Natural killer cell treated with Interleukin-12 subunit alpha and Interleukin-12 subunit beta and Interleukin-15 and Interleukin-18, amount 100 ng/mL, for 72 hours (primary cell): ENCODE data around the gene CCDC186. TPM values are rescaled to one million over a fixed set of nuclear protein-coding genes. Genes with fewer than 3 reads are reported as not detected.

ENCODE experiments used
- ATAC-seq, 2 donors: fragments of 150-1000 bp; cut with Tn5 transposase in 1 of 2; sonication (Bioruptor Pico), chemical (Tn5 transposase) in 1 of 2; 2 replicates each; pipeline ENCODE4 v1.10.0; 2021
- DNase-seq: peaks from one replicate; pipeline ENCODE4 v3.0.0; 2022; ENCODE audit warnings: low spot score
- H3K27ac Mint-ChIP-seq, 2 donors: 1 replicate in 1 of 2; 2 replicates in 1 of 2; pipeline ENCODE4 v1.8.0; 2022; ENCODE audit warnings: mixed read lengths in 2 of 2, mild to moderate bottlenecking in 1 of 2, moderate library complexity in 1 of 2
- H3K27me3 Mint-ChIP-seq, 2 donors: 1 replicate in 1 of 2; 2 replicates in 1 of 2; pipeline ENCODE4 v1.8.0; 2022; ENCODE audit warnings: mixed read lengths in 2 of 2
- H3K36me3 Mint-ChIP-seq: one replicate; pipeline ENCODE4 v1.8.0; 2022; ENCODE audit warnings: mixed read lengths
- H3K4me1 Mint-ChIP-seq, 2 donors: 1 replicate in 1 of 2; 2 replicates in 1 of 2; pipeline ENCODE4 v1.8.0; 2022; ENCODE audit warnings: low read depth in 2 of 2, mixed read lengths in 2 of 2, mild to moderate bottlenecking in 1 of 2
- H3K4me3 Mint-ChIP-seq: one replicate; pipeline ENCODE4 v1.8.0; 2022; ENCODE audit warnings: mixed read lengths
- H3K9me3 Mint-ChIP-seq: 2 replicates; pipeline ENCODE4 v1.8.0; 2022; ENCODE audit warnings: mixed read lengths
- total RNA-seq, 2 donors: library from RNA; stranded (reverse); gene quantifications; one replicate each; pipeline ENCODE4 v1.2.3, GENCODE V29; 2022

The CCDC186 gene
- total RNA-seq, 2 donors from 2014 or later, result 22.4 to 24.1 TPM

DNA sequence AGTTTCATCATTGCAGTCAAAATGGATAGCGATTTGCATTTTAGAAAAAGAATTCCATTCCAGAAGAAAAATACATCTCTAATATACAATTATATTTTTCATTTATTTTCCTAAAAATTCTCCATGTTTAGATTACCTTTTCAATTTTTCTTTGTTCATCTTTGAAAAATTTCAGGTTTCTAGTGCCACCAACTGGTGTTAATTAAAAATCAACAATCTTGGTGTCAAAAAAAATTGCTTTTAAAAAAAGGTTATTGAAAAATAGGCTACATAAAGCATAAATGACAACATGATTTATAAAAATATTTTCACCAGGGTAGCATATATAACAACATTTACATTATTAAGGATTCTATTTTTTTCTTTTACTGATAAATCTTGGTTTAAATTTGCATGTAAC is 53.0 kb downstream of the CCDC186 start:
- H3K9me3 Mint-ChIP-seq, result no peaks in the 10 kb centered on the region
- H3K36me3 Mint-ChIP-seq, result peaks cover 8% of the 10 kb centered on the region
- no peak for DNase-seq
- H3K4me3 Mint-ChIP-seq, result no peak overlapping the region
- H3K4me1 Mint-ChIP-seq, result peaks cover 0 to 4% of the 10 kb centered on the region in 2 donors
- ATAC-seq, result no peak
- H3K27me3 Mint-ChIP-seq, result no peaks in the 10 kb centered on the region
- H3K27ac Mint-ChIP-seq, result no peak overlapping the region

DNA sequence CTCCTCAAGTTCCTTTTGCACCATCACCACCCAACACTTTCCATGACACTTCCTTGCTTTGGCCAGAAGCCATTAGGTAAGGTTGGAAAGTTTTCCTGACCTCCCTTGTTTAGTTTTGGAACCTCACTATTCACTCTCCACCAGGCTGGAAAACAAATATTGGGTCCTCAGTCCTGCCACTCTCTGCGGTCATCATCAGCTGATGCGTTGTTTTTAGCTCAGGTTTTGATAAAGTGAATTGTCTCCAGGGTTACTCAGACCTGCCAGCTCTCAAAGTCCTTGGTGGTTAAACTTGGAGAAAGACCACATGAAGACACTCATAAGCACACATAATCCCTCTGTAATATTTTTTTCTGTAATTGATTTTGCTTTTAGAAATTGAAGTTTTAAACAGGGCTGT is 55.5 kb downstream of the CCDC186 start:
- Mint-ChIP-seq H3K27me3 (peaks cover 0 to 3% of the 10 kb centered on the region in 2 donors), H3K4me3 (no peak overlapping the region), H3K36me3 (no peaks in the 10 kb centered on the region), H3K9me3 (no peaks in the 10 kb centered on the region), H3K4me1 (peaks cover 0 to 4% of the 10 kb centered on the region in 2 donors), H3K27ac (no peak overlapping the region)
- DNase-seq, result no peak
- ATAC-seq, result no peak

DNA sequence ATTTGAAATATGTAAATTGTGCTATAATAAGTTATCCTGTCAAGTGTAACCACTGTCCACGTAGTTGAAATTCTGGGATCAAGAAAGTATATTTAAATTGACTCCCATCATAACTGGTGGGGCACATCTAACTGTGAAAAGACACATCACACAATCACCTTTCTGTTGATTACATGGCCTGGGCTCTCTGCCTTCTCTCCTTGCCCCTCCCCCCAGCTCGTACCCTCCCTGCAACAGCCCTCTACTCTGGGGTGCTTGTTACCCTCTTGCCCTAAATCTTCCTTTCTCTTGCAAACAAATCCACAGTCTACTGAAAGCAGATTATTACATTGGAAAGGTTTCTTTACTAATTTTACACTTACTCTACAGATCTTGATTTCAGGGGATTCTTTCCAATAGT is 56.3 kb downstream of the CCDC186 start:
- ATAC-seq (no peak), DNase-seq (no peak)
- Mint-ChIP-seq H3K9me3 (no peaks in the 10 kb centered on the region), H3K36me3 (no peaks in the 10 kb centered on the region), H3K4me3 (no peak overlapping the region), H3K27ac (no peak overlapping the region), H3K4me1 (peaks cover 0 to 4% of the 10 kb centered on the region in 2 donors), H3K27me3 (peaks cover 0 to 6% of the 10 kb centered on the region in 2 donors)

DNA sequence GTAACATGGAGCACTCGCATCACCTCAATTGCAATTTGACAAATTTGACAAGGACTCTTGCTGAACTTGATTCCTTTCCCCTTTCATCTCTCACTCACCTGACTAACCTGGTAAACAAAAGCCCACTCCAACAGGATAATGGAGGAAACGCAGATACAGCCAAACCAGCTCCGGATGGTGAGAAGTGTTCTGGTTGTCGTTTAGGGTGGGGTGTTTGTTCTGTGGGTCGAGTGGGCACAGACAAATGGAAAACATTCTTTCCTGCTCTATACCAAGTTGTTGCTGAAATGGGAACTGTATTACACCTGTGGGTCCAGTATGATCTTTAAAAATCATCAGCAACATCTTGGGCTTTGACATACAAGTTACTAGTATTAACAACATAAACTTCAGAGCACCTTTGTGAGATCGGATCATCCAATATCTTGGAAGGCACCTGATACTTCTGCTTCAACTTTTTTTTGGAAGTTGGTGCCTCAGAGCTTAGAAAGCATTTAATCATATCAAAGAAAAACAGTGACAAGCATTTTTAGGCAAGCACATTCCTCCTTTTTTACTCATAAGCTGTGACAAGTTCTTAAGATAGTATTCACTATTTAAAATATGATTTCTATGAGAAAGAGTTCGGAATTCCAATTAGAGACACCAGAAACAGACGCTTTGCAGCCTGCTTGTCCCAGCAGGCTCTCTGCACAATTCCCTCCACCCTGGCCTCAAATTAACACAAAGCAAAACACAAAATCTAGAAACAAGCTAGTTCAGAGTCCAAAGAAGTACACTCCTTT is 58.1 kb downstream of the CCDC186 start:
- no peaks in the 10 kb centered on the region for H3K9me3 Mint-ChIP-seq
- no peaks in the 10 kb centered on the region for H3K36me3 Mint-ChIP-seq
- ATAC-seq (no peak), DNase-seq (no peak)
- peaks cover 0 to 4% of the 10 kb centered on the region in 2 donors for H3K4me1 Mint-ChIP-seq
- peaks cover 0 to 6% of the 10 kb centered on the region in 2 donors for H3K27me3 Mint-ChIP-seq
- H3K4me3 Mint-ChIP-seq, result no peak overlapping the region
- no peak overlapping the region for H3K27ac Mint-ChIP-seq

DNA sequence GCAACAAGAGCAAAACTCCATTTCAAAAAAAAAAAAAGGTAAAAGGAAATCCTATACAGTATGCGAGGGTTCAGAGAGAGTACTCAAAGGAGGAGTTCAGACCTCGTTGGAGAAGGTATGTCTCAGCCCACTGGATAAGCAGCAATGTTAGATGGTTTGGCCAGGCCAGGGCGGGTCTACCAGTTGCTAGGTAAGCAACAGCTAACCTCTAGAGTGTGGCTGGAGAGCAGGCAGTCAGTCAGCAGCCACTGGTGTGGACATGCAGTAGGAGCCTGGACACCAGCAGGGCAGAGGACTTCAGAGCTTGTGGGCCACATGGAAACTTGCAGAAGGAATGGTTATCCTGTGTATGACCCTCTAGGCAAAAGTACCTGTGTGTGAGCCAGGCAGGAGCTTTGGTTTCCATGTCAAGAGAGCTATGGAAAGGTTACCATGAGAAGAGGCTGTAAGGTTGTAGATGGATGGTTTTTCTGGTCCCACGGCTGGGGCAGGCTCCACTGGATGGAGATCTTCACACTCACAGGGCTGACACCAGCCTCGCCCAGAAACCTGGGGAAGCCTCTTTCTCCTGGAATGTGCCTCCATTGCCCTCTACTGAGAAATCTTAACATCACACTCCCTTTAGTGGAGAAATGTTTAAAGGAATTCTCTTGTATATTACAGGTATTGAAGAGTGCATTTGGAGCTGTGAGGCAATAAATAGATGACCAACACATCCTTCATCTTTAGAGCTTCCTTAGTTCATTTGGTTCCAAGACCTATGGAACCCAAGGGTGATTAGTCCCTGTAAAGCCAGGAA is 63.6 kb downstream of the CCDC186 start:
- no peaks in the 10 kb centered on the region for H3K9me3 Mint-ChIP-seq
- no peaks in the 10 kb centered on the region for H3K36me3 Mint-ChIP-seq
- H3K4me3 Mint-ChIP-seq, result no peak overlapping the region
- ATAC-seq (no peak), DNase-seq (no peak)
- H3K27ac Mint-ChIP-seq, result no peak overlapping the region
- peaks cover 7% of the 10 kb centered on the region in 2 donors for H3K27me3 Mint-ChIP-seq
- no peaks in the 10 kb centered on the region for H3K4me1 Mint-ChIP-seq

DNA sequence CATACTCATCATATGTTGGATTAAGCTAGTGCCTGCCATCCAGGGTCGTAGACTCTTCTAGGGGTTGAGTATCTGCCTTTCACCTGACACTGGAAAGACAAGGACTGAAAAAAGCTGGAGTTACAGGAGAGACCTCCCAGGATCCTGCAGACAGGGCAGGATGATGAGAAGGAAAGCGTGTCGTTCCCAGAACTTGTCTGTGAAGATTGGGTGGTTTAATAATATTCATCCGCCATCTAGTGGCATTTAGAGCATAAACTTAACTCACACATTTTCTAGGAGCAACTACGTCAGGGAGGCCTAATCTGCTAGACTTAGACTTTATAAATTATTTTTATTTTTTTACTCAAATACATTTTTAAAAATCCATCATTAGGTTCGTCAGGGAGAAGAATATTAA is 70.7 kb downstream of the CCDC186 start:
- H3K9me3 Mint-ChIP-seq, result no peaks in the 10 kb centered on the region
- ATAC-seq, result no peak
- no peaks in the 10 kb centered on the region for H3K36me3 Mint-ChIP-seq
- H3K27ac Mint-ChIP-seq, result no peak overlapping the region
- H3K4me1 Mint-ChIP-seq, result peaks cover 27 to 30% of the 10 kb centered on the region in 2 donors
- no peak overlapping the region for H3K4me3 Mint-ChIP-seq
- H3K27me3 Mint-ChIP-seq, result peaks cover 17 to 21% of the 10 kb centered on the region in 2 donors
- no peak for DNase-seq

DNA sequence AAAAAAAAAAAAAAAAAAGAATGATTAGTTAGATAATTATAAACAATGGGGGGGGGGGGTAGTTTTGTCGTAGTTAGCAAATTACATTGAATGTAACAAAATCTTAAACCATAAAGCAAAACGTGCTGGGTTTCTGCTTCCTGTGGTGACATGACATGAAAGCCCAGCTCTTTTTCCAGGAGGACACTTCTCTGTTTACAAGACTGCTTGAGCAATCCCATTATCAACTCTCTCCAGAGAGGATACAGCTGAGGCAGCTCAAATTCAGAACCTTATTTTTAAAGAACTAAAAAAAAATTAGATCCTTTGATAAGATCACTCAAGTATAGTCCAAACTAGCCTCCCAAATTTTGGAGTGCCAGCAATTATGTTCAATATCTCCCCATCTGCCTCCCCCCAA is 71.7 kb downstream of the CCDC186 start:
- H3K4me3 Mint-ChIP-seq, result no peak overlapping the region

DNA sequence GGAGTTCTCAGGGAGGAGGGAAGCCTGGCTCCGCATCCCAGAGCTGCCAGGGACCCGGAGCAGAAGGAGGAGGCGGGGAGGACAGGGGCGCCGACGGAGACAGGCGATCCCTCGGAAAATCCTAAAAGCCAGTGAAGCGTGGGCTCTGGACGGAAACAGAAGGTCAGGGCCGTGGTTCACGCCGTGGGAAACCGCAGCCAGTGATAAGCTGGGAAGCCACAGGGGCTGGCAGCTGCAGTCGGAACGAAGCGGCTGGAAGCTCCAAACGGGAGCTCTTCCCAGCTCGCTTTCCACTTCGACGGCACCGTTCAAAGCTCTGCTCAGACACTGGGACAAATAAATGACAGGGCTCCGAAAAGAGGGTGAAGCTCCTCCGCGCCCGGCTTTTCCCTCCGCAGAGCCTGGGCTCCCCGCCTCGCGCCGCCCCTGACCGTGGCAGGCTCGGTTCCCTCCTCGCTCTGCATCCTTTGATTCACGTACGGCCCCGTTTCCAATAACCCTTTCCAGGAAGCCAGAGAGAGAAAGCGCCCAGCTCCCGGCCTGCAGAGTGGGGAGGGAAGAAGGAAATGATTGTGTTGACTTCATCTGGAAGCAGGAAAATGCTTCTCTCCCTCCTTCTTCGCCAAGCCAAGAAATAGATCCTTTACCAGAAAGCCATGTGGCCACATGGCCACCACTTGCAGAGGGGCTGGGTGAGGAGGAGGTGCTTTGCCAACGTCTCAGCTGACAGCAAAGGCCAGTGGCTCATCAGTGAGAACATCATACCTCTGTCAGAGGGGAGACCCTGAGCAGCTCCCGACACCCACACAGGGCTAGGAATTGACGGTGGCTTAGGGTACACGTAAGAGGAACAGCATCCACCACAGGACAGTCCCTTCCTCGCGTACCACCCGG is 72.9 kb downstream of the CCDC186 start:
- no peaks in the 10 kb centered on the region for H3K9me3 Mint-ChIP-seq
- no peak for ATAC-seq
- no peak overlapping the region for H3K27ac Mint-ChIP-seq
- peaks cover 42 to 49% of the 10 kb centered on the region in 2 donors for H3K4me1 Mint-ChIP-seq
- peak overlapping the region; percentile 50 for H3K4me3 Mint-ChIP-seq
- H3K36me3 Mint-ChIP-seq, result no peaks in the 10 kb centered on the region
- no peak for DNase-seq
- peaks cover 17 to 18% of the 10 kb centered on the region in 2 donors for H3K27me3 Mint-ChIP-seq

More for the DNA sequence above, 71.7 kb downstream of the CCDC186 start:
- Mint-ChIP-seq H3K36me3 (no peaks in the 10 kb centered on the region), H3K9me3 (no peaks in the 10 kb centered on the region), H3K27me3 (peaks cover 17 to 18% of the 10 kb centered on the region in 2 donors), H3K27ac (no peak overlapping the region), H3K4me1 (peaks cover 31 to 37% of the 10 kb centered on the region in 2 donors)
- DNase-seq (no peak), ATAC-seq (no peak)

DNA sequence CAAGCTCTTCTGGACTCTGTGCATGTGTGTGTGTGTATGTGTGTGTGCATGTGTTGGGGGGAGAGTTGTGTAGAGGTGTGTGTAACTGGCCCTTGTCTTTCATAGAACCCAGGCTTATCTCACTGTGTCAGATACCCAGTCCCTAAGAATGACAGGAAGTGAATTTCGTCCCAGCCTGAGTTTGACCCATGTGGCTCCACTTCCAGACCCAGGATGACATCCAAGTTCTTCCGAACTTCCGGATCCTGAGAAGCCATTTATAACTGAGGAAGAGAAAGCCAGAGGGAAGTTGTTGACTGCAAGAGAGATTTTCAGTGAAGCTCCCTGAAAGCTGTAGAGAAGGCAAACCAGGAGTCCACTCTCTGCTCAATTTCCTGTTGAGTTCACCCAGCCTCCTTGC is 77.1 kb downstream of the CCDC186 start:
- Mint-ChIP-seq H3K36me3 (no peaks in the 10 kb centered on the region), H3K27ac (peak overlapping the region in 1 of 2 donors; percentile 4), H3K9me3 (no peaks in the 10 kb centered on the region), H3K4me3 (peak overlapping the region; percentile 62), H3K27me3 (peaks cover 12 to 17% of the 10 kb centered on the region in 2 donors), H3K4me1 (peaks cover 55 to 61% of the 10 kb centered on the region in 2 donors)
- DNase-seq (no peak), ATAC-seq (no peak)

DNA sequence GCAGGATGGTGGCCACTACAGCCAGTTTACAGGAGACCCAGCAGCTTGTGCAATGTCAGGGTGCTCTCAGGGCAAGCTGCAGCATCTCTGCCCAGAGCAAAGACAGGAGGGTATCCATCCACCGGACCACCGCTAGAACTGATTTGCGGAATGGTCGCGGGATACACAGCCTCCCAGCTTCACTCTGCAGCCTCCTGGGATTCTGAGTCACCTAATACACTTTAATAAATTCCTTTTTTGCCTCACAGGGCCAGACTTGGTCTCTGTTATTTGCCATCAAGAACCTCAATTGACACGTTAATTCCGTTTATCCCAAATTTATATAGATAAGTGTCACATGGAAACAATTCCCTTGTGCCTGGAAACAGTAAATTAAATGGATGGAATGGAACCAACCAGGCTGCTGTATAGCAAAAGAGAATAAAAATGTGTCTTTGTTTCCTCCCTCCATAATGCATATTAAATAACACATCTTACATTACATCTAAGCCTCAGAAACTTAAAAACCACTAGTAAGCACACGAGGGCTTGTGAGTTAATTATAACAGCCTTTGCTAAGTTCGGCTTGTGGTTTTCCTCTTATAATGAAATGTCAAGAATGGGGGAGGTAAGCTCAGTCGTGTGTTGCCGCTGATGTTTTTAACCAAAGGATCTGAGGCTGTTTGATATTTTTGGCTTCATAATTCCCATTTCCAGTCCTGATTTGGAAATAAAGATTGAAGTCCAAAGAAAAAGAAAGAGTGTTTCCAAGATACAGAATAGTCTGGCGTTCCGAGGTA is 78.3 kb downstream of the CCDC186 start:
- peaks cover 52 to 60% of the 10 kb centered on the region in 2 donors for H3K4me1 Mint-ChIP-seq
- DNase-seq, result no peak
- H3K27ac Mint-ChIP-seq, result peak overlapping the region; percentile 4 to 51
- H3K9me3 Mint-ChIP-seq, result no peaks in the 10 kb centered on the region
- ATAC-seq, result peak in 1 of 2 donors; percentile 60
- H3K4me3 Mint-ChIP-seq, result peak overlapping the region; percentile 62
- H3K36me3 Mint-ChIP-seq, result no peaks in the 10 kb centered on the region
- peaks cover 8 to 10% of the 10 kb centered on the region in 2 donors for H3K27me3 Mint-ChIP-seq

DNA sequence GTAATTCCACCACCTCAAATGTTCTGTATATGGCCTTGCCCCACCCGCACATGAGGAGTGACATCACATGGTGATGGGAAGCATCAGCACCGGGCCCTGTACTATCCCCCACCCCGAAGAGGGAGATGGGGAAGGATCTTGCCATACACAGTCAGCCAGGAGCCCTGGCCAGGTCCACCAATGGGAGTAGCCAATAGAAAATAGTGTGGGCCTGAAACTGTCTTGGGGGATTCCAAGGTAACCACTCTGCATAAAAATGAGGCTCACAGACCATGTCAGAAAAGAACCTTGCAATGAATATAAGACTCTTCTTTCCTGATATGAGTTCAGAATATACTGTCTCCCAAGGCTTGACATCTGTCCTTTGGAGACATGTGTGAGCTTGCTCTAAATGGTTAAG is 79.2 kb downstream of the CCDC186 start:
- no peak overlapping the region for H3K27ac Mint-ChIP-seq
- no peaks in the 10 kb centered on the region for H3K36me3 Mint-ChIP-seq
- peaks cover 42 to 51% of the 10 kb centered on the region in 2 donors for H3K4me1 Mint-ChIP-seq
- ATAC-seq (no peak), DNase-seq (no peak)
- peaks cover 0 to under 1% of the 10 kb centered on the region in 2 donors for H3K27me3 Mint-ChIP-seq
- no peaks in the 10 kb centered on the region for H3K9me3 Mint-ChIP-seq
- peak overlapping the region; percentile 41 for H3K4me3 Mint-ChIP-seq

DNA sequence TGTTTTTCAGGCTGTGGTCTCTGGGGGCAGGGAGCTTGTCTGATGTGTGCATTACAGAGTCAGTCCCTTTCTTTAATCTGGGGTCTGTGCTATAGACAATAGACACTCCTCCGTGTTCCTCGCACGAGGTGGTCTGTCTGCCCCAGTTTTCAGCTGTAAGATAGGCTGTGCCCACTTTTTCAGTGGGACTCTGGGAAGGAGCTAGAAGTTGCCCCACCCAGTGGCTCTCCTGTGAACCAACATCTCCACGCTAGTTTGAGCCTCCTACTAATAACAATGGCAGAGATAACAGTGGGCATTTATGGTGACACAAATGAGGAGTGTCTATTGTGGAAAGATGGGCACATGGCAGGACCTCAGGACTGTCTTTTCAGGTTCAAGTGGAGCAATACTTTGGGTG is 86.3 kb downstream of the CCDC186 start:
- H3K27me3 Mint-ChIP-seq, result no peaks in the 10 kb centered on the region
- no peaks in the 10 kb centered on the region for H3K9me3 Mint-ChIP-seq
- no peak overlapping the region for H3K27ac Mint-ChIP-seq
- no peak for DNase-seq
- H3K36me3 Mint-ChIP-seq, result no peaks in the 10 kb centered on the region
- no peak overlapping the region for H3K4me3 Mint-ChIP-seq
- no peaks in the 10 kb centered on the region for H3K4me1 Mint-ChIP-seq
- no peak for ATAC-seq

DNA sequence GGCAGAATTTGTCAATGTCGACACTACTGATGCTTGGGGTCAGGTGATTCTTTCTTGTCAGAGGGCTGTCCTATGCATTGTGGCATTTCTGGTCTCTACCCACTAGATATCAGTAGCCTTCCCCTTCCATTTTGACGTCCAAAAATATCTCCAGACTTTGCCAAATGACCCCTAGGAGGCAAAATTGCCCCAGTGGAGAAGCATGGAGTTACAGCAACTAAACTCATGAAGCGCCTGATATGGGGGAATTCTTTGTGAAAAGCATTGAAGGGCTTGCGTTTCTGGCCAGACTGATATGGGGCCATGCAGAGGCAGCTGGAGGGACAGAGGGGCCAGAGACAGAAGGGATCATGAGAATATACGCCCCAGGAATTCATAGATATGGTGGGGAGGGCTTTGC is 86.7 kb downstream of the CCDC186 start:
- DNase-seq, result no peak
- H3K9me3 Mint-ChIP-seq, result no peaks in the 10 kb centered on the region
- no peak for ATAC-seq
- H3K4me1 Mint-ChIP-seq, result no peaks in the 10 kb centered on the region
- H3K4me3 Mint-ChIP-seq, result no peak overlapping the region
- H3K36me3 Mint-ChIP-seq, result no peaks in the 10 kb centered on the region
- no peak overlapping the region for H3K27ac Mint-ChIP-seq
- H3K27me3 Mint-ChIP-seq, result no peaks in the 10 kb centered on the region
